Right atrium auricular region (tissue), 2 donors: ENCODE data around the gene KCNH6. TPM values are rescaled to one million over a fixed set of nuclear protein-coding genes. Genes with fewer than 3 reads are reported as not detected.

Experiments
- DNase-seq: peaks from one replicate; pipeline ENCODE4 v3.0.0-alpha.2; 2019; ENCODE audit warnings: low spot score
- H3K27ac ChIP-seq, 2 donors: fragments of 200-600 bp; sonication (generic); 1 replicate in 1 of 2; 2 replicates in 1 of 2; pipeline ENCODE4 v1.5.1; 2016 to 2019
- H3K27me3 ChIP-seq, 2 donors: fragments of 200-600 bp; sonication (generic); one replicate each; pipeline versions ENCODE4 v1.5.1 to v1.6.0; 2017 to 2019
- H3K36me3 ChIP-seq: fragments of 200-600 bp; sonication (generic); one replicate; pipeline ENCODE4 v1.5.1; 2016
- H3K4me1 ChIP-seq, 2 donors: fragments of 200-600 bp; sonication (generic); one replicate each; pipeline versions ENCODE4 v1.5.1 to v1.6.0; 2017 to 2019
- H3K4me3 ChIP-seq, 2 donors: fragments of 200-600 bp; sonication (generic); 1 replicate in 1 of 2; 2 replicates in 1 of 2; pipeline ENCODE4 v1.5.1; 2017 to 2019; ENCODE audit warnings: mild to moderate bottlenecking in 1 of 2, moderate library complexity in 1 of 2
- H3K9me3 ChIP-seq, 2 donors: fragments of 200-600 bp; sonication (generic); one replicate each; pipeline ENCODE4 v1.5.1; 2019
- total RNA-seq, 2 donors: library from RNA; depleted of rRNA; stranded (reverse); fragments of >200 nt; gene quantifications; one replicate each; pipeline ENCODE4 v1.1.0, GENCODE V29; 2016
- TF ChIP-seq, protein P1 (sequence below), 2 donors: fragments of 200-600 bp; sonication (generic); IDR thresholded peaks; one replicate each; pipeline ENCODE4 v1.5.1; 2019; ENCODE audit warnings: antibody characterized with exemption in 2 of 2

The KCNH6 gene
- total RNA-seq, 2 donors from 2014 or later, result not detected

DNA sequence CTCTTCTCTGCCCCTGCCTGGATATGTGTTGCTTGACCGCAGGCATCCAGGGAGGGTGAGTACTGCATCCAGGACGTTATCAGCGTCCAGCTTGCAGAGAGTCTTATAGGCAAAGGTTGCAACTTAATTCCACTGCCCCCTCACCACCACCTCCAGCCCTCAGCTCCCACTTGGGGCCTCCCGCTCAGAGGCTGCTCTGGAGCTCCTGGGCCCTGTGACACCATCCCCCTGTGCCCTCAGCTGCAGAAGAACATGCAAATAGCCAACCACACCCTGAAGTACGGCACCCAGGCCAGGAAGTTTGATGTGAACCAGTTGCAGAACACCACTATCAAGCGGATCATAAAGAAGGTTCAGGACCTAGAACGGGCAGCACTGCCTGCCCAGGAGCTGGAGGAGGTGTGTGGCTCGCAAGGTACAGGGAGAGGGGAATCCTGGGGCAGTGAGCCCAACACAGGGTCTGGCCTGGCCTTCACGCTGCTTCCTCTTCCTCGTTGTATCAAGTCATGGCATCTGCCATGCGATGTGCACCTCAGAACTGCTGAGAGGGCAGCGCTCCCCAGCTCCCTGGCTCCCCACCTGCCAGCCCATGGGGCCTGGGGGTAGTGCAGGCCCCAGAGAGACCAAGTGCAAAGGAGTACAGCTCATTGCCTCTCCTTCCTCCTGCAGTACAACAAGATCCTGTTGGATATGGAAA, 36.7 kb upstream of the KCNH6 start:
- DNase-seq, result no peak
- Histone ChIP-seq H3K36me3 (no peaks in the 10 kb centered on the region), H3K27me3 (no peaks in the 10 kb centered on the region), H3K9me3 (no peaks in the 10 kb centered on the region), H3K4me3 (no peak overlapping the region), H3K27ac (no peak overlapping the region), H3K4me1 (no peaks in the 10 kb centered on the region)
- TF ChIP-seq, protein P1, sequence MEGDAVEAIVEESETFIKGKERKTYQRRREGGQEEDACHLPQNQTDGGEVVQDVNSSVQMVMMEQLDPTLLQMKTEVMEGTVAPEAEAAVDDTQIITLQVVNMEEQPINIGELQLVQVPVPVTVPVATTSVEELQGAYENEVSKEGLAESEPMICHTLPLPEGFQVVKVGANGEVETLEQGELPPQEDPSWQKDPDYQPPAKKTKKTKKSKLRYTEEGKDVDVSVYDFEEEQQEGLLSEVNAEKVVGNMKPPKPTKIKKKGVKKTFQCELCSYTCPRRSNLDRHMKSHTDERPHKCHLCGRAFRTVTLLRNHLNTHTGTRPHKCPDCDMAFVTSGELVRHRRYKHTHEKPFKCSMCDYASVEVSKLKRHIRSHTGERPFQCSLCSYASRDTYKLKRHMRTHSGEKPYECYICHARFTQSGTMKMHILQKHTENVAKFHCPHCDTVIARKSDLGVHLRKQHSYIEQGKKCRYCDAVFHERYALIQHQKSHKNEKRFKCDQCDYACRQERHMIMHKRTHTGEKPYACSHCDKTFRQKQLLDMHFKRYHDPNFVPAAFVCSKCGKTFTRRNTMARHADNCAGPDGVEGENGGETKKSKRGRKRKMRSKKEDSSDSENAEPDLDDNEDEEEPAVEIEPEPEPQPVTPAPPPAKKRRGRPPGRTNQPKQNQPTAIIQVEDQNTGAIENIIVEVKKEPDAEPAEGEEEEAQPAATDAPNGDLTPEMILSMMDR (IDR thresholded peaks at IDR 0.05), result no peak

DNA sequence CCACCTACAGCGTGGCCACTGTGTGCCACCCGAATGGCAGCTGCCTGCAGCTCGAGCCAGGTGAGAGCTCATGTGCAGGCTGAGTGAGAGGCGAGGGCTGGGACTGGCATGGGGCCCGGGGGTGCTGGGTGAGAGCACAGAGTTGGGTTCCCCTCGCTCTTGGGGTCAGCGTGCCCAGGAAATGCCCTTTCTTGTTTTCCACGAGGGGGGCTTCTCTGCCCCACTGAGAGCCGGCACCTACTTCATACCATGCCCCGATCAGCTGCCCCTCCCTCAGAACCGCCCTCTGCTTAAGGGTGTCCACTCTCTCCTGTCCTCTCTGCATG, 36.2 kb upstream of the KCNH6 start:
- no peaks in the 10 kb centered on the region for H3K4me1 ChIP-seq
- H3K4me3 ChIP-seq, result no peak overlapping the region
- TF ChIP-seq, protein P1 (IDR thresholded peaks at IDR 0.05), result no peak
- no peak overlapping the region for H3K27ac ChIP-seq
- no peak for DNase-seq
- H3K36me3 ChIP-seq, result no peaks in the 10 kb centered on the region
- H3K27me3 ChIP-seq, result no peaks in the 10 kb centered on the region
- no peaks in the 10 kb centered on the region for H3K9me3 ChIP-seq

DNA sequence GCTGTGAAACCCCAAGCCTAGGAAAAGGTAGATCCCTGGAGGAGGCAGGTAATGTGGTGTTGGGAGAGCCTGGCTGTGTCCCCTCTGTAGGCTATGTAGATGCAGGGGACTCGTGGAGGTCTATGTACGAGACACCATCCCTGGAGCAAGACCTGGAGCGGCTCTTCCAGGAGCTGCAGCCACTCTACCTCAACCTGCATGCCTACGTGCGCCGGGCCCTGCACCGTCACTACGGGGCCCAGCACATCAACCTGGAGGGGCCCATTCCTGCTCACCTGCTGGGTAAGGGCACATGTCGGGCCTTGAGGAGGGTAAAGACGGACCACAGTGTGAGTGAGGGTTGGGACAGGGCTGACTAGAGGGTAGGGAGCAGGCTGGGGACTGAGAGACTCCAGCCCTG, 34.3 kb upstream of the KCNH6 start:
- no peak overlapping the region for H3K27ac ChIP-seq
- TF ChIP-seq, protein P1 (IDR thresholded peaks at IDR 0.05), result no peak
- no peak overlapping the region for H3K4me3 ChIP-seq
- no peaks in the 10 kb centered on the region for H3K9me3 ChIP-seq
- H3K27me3 ChIP-seq, result no peaks in the 10 kb centered on the region
- no peaks in the 10 kb centered on the region for H3K36me3 ChIP-seq
- no peaks in the 10 kb centered on the region for H3K4me1 ChIP-seq
- DNase-seq, result no peak

DNA sequence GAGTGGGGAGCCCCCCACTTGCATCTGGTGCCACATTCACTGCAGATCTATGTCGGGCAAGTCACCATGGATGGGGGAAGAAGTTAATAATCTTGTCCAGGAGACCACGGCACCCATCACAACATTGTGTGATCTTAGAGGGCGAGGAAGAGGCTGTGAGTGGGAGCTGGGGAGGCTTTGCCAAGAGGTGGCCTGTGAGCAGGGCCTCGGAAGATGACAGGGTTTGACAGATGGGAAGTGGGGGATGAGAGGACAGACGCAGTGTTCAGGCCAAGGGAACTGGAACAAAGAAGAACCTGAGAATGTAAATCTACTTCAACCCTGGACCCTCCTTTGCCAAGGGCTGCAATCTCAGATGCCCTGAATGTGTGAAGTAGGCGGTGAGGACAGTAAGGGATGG, 33.9 kb upstream of the KCNH6 start:
- no peak for DNase-seq
- TF ChIP-seq, protein P1 (IDR thresholded peaks at IDR 0.05), result no peak
- Histone ChIP-seq H3K27me3 (no peaks in the 10 kb centered on the region), H3K36me3 (no peaks in the 10 kb centered on the region), H3K4me1 (no peaks in the 10 kb centered on the region), H3K4me3 (no peak overlapping the region), H3K27ac (no peak overlapping the region), H3K9me3 (no peaks in the 10 kb centered on the region)

DNA sequence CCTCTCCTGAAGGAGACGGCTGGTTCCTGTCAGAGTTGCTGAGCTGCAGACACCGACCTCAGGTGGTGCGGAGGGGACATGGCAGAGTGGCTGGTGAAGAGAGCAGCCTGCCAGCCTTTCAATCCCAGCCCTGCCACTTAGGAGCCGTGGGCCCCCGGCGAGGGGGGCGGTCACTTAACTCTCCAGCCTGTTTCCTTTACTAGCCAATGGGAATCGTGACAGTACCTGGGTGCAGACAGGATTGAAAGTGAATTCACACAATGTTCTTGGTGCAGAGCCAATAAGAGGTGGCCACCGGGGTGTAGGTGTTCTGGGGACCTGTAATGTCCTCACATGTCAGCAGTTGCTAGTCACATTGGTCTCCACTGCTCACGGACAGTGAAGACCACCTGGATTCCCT, 32.8 kb upstream of the KCNH6 start:
- Histone ChIP-seq H3K27me3 (no peaks in the 10 kb centered on the region), H3K36me3 (no peaks in the 10 kb centered on the region), H3K27ac (no peak overlapping the region), H3K9me3 (no peaks in the 10 kb centered on the region), H3K4me3 (no peak overlapping the region), H3K4me1 (no peaks in the 10 kb centered on the region)
- TF ChIP-seq, protein P1 (IDR thresholded peaks at IDR 0.05), result no peak
- no peak for DNase-seq

DNA sequence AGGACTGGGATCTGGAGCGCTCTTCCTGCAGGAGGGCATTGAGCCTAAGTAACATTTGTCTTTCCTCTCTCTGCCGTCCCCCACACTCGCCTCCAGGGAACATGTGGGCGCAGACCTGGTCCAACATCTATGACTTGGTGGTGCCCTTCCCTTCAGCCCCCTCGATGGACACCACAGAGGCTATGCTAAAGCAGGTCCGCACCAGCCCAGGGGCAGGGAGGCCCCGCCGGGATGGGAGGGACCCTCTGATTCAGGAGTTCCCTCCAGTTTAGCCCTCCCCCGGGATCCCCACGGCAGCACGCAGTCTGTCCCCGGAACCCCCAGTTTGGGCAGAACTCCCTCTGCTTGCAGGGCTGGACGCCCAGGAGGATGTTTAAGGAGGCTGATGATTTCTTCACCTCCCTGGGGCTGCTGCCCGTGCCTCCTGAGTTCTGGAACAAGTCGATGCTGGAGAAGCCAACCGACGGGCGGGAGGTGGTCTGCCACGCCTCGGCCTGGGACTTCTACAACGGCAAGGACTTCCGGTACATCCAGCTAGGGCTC, 32.2 kb upstream of the KCNH6 start:
- Histone ChIP-seq H3K36me3 (no peaks in the 10 kb centered on the region), H3K27ac (no peak overlapping the region), H3K4me1 (no peaks in the 10 kb centered on the region), H3K27me3 (no peaks in the 10 kb centered on the region), H3K4me3 (no peak overlapping the region), H3K9me3 (no peaks in the 10 kb centered on the region)
- TF ChIP-seq, protein P1 (IDR thresholded peaks at IDR 0.05), result no peak
- no peak for DNase-seq
